BLaER1 (cell line): ENCODE results near the gene MYT1.

ENCODE experiments used
- H3K27ac ChIP-seq: shearing (Covaris generic); formaldehyde crosslinking; 2 replicates; pipeline ENCODE4 v1.8.1; 2022
- H3K27me3 ChIP-seq: shearing (Covaris generic); formaldehyde crosslinking; 2 replicates; pipeline ENCODE4 v1.8.1; 2022
- H3K36me3 ChIP-seq: shearing (Covaris generic); formaldehyde crosslinking; 2 replicates; pipeline ENCODE4 v1.8.1; 2022
- H3K4me1 ChIP-seq: shearing (Covaris generic); formaldehyde crosslinking; 2 replicates; pipeline ENCODE4 v1.8.1; 2022
- H3K4me2 ChIP-seq: shearing (Covaris generic); formaldehyde crosslinking; 2 replicates; pipeline ENCODE4 v1.8.1; 2022
- H3K4me3 ChIP-seq: shearing (Covaris generic); formaldehyde crosslinking; 2 replicates; pipeline ENCODE4 v1.8.1; 2022
- H3K9ac ChIP-seq: shearing (Covaris generic); formaldehyde crosslinking; 2 replicates; pipeline ENCODE4 v1.8.1; 2022
- H3K9me3 ChIP-seq: shearing (Covaris generic); formaldehyde crosslinking; 2 replicates; pipeline ENCODE4 v1.8.1; 2022
- H4K20me1 ChIP-seq: shearing (Covaris generic); formaldehyde crosslinking; 2 replicates; pipeline ENCODE4 v1.8.1; 2022
- Cebpa-rat ChIP-seq: shearing (Covaris generic); IDR thresholded peaks from 2 replicates; pipeline ENCODE4 v1.8.1; 2022

The MYT1 gene

GRCh38 chr20:64160118-64160517 is 4.1 kb upstream of the MYT1 start:
- Histone ChIP-seq H3K4me2 (no peak overlapping the region), H4K20me1 (peaks cover 23% of the 10 kb centered on the region; the same call in 1 of the 2 replicates), H3K9ac (no peak overlapping the region), H3K27ac (no peak overlapping the region), H3K27me3 (peaks cover 62% of the 10 kb centered on the region), H3K9me3 (no peaks in the 10 kb centered on the region), H3K4me1 (0 out of 2 replicates have a peak, but pooled peaks cover 7% of the 10 kb centered on the region), H3K4me3 (no peak overlapping the region), H3K36me3 (no peaks in the 10 kb centered on the region)
- no peak for TF ChIP-seq Cebpa-rat

- no peak for TF ChIP-seq Cebpa-rat
- Histone ChIP-seq H4K20me1 (peaks cover 23% of the 10 kb centered on the region; the same call in 1 of the 2 replicates), H3K9me3 (no peaks in the 10 kb centered on the region), H3K27ac (no peak overlapping the region), H3K4me2 (no peak overlapping the region), H3K4me1 (0 out of 2 replicates have a peak, but pooled peaks cover 7% of the 10 kb centered on the region), H3K36me3 (no peaks in the 10 kb centered on the region), H3K4me3 (no peak overlapping the region), H3K27me3 (peaks cover 69% of the 10 kb centered on the region), H3K9ac (no peak overlapping the region)
Observed at GRCh38 chr20:64160526-64161355, 3.5 kb upstream of the MYT1 start.

- H3K27ac ChIP-seq = no peak overlapping the region
- H3K36me3 ChIP-seq = no peaks in the 10 kb centered on the region
- no peaks in the 10 kb centered on the region for H3K9me3 ChIP-seq
- peaks cover 24% of the 10 kb centered on the region; the same call in 1 of the 2 replicates for H4K20me1 ChIP-seq
- H3K4me1 ChIP-seq = 0 out of 2 replicates have a peak, but pooled peaks cover 2% of the 10 kb centered on the region
- peaks cover 77% of the 10 kb centered on the region for H3K27me3 ChIP-seq
- no peak for TF ChIP-seq Cebpa-rat
- no peak overlapping the region for H3K4me2 ChIP-seq
- no peak overlapping the region for H3K9ac ChIP-seq
- H3K4me3 ChIP-seq = no peak overlapping the region
Observed at GRCh38 chr20:64161356-64162238, 2.7 kb upstream of the MYT1 start.

GRCh38 chr20:64162239-64162910 is 1.9 kb upstream of the MYT1 start:
- Histone ChIP-seq H3K4me1 (no peaks in the 10 kb centered on the region), H3K9me3 (no peaks in the 10 kb centered on the region), H3K9ac (no peak overlapping the region), H3K4me3 (no peak overlapping the region), H3K36me3 (no peaks in the 10 kb centered on the region), H4K20me1 (peaks cover 32% of the 10 kb centered on the region; the same call in 1 of the 2 replicates), H3K4me2 (no peak overlapping the region), H3K27me3 (peaks cover 85% of the 10 kb centered on the region), H3K27ac (no peak overlapping the region)
- TF ChIP-seq Cebpa-rat = no peak

GRCh38 chr20:64163776-64164122 is 503 bp upstream of the MYT1 start:
- Histone ChIP-seq H3K27me3 (peaks cover 96% of the 10 kb centered on the region), H3K9ac (no peak overlapping the region), H3K4me3 (no peak overlapping the region), H3K9me3 (no peaks in the 10 kb centered on the region), H4K20me1 (peaks cover 36% of the 10 kb centered on the region; the same call in 1 of the 2 replicates), H3K36me3 (no peaks in the 10 kb centered on the region), H3K27ac (no peak overlapping the region), H3K4me1 (no peaks in the 10 kb centered on the region), H3K4me2 (no peak overlapping the region)
- no peak for TF ChIP-seq Cebpa-rat

- no peak overlapping the region for H3K9ac ChIP-seq
- H3K27ac ChIP-seq = no peak overlapping the region
- H3K4me2 ChIP-seq = no peak overlapping the region
Observed at GRCh38 chr20:64165866-64166600, 1.8 kb downstream of the MYT1 start.

GRCh38 chr20:64166721-64167615 is 2.7 kb downstream of the MYT1 start:
- peaks cover 3% of the 10 kb centered on the region; the same call in 1 of the 2 replicates for H3K4me1 ChIP-seq
- H3K4me3 ChIP-seq = no peak overlapping the region
- no peak overlapping the region for H3K27ac ChIP-seq
- peaks cover 29% of the 10 kb centered on the region; the same call in 1 of the 2 replicates for H4K20me1 ChIP-seq
- peaks cover 69% of the 10 kb centered on the region for H3K27me3 ChIP-seq
- H3K36me3 ChIP-seq = no peaks in the 10 kb centered on the region
- no peak overlapping the region for H3K9ac ChIP-seq
- TF ChIP-seq Cebpa-rat = no peak
- no peaks in the 10 kb centered on the region for H3K9me3 ChIP-seq
- H3K4me2 ChIP-seq = no peak overlapping the region

More at GRCh38 chr20:64165866-64166600, 1.8 kb downstream of the MYT1 start:
- peaks cover 3% of the 10 kb centered on the region; the same call in 1 of the 2 replicates for H3K4me1 ChIP-seq
- H4K20me1 ChIP-seq = peaks cover 29% of the 10 kb centered on the region; the same call in 1 of the 2 replicates
- peaks cover 78% of the 10 kb centered on the region for H3K27me3 ChIP-seq
- no peaks in the 10 kb centered on the region for H3K36me3 ChIP-seq
- no peaks in the 10 kb centered on the region for H3K9me3 ChIP-seq
- H3K4me3 ChIP-seq = no peak overlapping the region
- TF ChIP-seq Cebpa-rat = no peak

GRCh38 chr20:64167676-64168075 is 3.4 kb downstream of the MYT1 start:
- TF ChIP-seq Cebpa-rat = no peak
- H3K27ac ChIP-seq = no peak overlapping the region
- peaks cover 3% of the 10 kb centered on the region; the same call in 1 of the 2 replicates for H3K4me1 ChIP-seq
- H3K4me2 ChIP-seq = no peak overlapping the region
- no peak overlapping the region for H3K4me3 ChIP-seq
- H3K36me3 ChIP-seq = no peaks in the 10 kb centered on the region
- peaks cover 68% of the 10 kb centered on the region for H3K27me3 ChIP-seq
- H3K9me3 ChIP-seq = no peaks in the 10 kb centered on the region
- no peak overlapping the region for H3K9ac ChIP-seq
- peaks cover 24% of the 10 kb centered on the region; the same call in 1 of the 2 replicates for H4K20me1 ChIP-seq
